H1 (cell line): ENCODE measurements around the gene EXD3. TPM values are rescaled to one million over a fixed set of nuclear protein-coding genes. Genes with fewer than 3 reads are reported as not detected.

Experiments
- CREB1 ChIP-seq: IDR thresholded peaks from 2 replicates; pipeline ENCODE4 v1.6.1; 2012; ENCODE audit warnings: inconsistent platforms
- EZH2 ChIP-seq: fragments of 200-600 bp; sonication (generic); IDR thresholded peaks from 2 replicates; pipeline ENCODE4 v1.7.1; 2012; ENCODE audit warnings: low read depth, mild to moderate bottlenecking, moderate library complexity, low read length, inconsistent platforms; ENCODE audit not compliant: severe bottlenecking
- FOSL1 ChIP-seq: IDR thresholded peaks from 2 replicates; pipeline ENCODE4 v1.6.1; 2011; ENCODE audit warnings: mild to moderate bottlenecking, low read depth, low read length, moderate library complexity; ENCODE audit not compliant: insufficient read depth
- KDM5A ChIP-seq: fragments of 200-600 bp; IDR thresholded peaks from 2 replicates; pipeline ENCODE4 v1.7.1; 2012; ENCODE audit warnings: mild to moderate bottlenecking, low read length, inconsistent platforms, mixed read lengths
- MAFK ChIP-seq: IDR thresholded peaks from 2 replicates; pipeline ENCODE4 v1.6.1; 2012; ENCODE audit warnings: low read depth, mild to moderate bottlenecking, improper control_type of control experiment, low read length
- SIX5 ChIP-seq: IDR thresholded peaks from 2 replicates; pipeline ENCODE4 v1.6.1; 2011; ENCODE audit warnings: mild to moderate bottlenecking, low read depth, low read length
- ZNF274 ChIP-seq: IDR thresholded peaks from 2 replicates; pipeline ENCODE4 v1.7.0; 2012; ENCODE audit warnings: low read length, borderline replicate concordance; ENCODE audit errors: extremely low read depth
- polyA plus RNA-seq, 7 experiments: library from polyadenylated mRNA; depleted of rRNA in 3 of 7; stranded (reverse) in 5 of 7; unstranded in 2 of 7; fragments of >200 nt in 5 of 7; fragments of 200-250 nt in 2 of 7; gene quantifications; 1 replicate in 5 of 7; 2 replicates in 1 of 7; 4 replicates in 1 of 7; pipeline versions ENCODE4 v1.2.1 to v1.2.3, GENCODE V29; 2011 to 2013; ENCODE audit warnings: missing spikeins in 2 of 7, mixed read lengths in 2 of 7
- total RNA-seq: library from RNA; stranded (reverse); fragmentation: NEBNext Ultra II Directional; extraction: Animal tissue kit (Norgen Biotek cat#: 25700); gene quantifications from 2 replicates; pipeline ENCODE4 v1.2.1, GENCODE V29; 2021
- TF ChIP-seq, protein P1 (sequence below): fragments of 300-600 bp; sonication (generic); IDR thresholded peaks from 2 replicates; pipeline ENCODE4 v1.7.1; 2012; ENCODE audit warnings: low read length, moderate library complexity, mild to moderate bottlenecking, inconsistent platforms; ENCODE audit not compliant: insufficient replicate concordance
- TF ChIP-seq, protein P2 (sequence below): IDR thresholded peaks from 2 replicates; pipeline ENCODE4 v1.6.1; 2012; ENCODE audit warnings: low read length, inconsistent platforms

EXD3 gene
- total and polyA plus RNA-seq, 2 of the 8 experiments (the other 6 are each of a cell fraction or from before 2014, with no cell fraction given): 7.2 to 9.4 TPM

DNA sequence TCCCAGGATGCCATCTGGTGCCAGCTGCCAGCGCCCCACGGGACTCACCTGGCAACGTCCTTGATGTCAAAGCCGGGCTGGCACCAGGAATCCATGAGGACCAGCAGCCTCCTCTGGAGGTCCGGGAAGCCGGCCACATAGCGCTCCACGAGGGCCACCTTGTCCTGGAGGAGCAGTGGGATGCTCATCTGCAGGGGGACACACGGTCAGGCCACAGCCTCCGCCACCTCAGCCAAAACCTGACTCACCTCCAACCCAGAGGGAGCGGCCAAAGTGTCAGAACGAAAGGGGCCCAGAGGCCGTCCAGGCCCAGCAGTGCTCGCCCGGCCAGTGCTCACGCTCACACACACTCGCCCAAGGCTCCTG, 56.5 kb downstream of the EXD3 start (continued):
- TF ChIP-seq, protein P1, sequence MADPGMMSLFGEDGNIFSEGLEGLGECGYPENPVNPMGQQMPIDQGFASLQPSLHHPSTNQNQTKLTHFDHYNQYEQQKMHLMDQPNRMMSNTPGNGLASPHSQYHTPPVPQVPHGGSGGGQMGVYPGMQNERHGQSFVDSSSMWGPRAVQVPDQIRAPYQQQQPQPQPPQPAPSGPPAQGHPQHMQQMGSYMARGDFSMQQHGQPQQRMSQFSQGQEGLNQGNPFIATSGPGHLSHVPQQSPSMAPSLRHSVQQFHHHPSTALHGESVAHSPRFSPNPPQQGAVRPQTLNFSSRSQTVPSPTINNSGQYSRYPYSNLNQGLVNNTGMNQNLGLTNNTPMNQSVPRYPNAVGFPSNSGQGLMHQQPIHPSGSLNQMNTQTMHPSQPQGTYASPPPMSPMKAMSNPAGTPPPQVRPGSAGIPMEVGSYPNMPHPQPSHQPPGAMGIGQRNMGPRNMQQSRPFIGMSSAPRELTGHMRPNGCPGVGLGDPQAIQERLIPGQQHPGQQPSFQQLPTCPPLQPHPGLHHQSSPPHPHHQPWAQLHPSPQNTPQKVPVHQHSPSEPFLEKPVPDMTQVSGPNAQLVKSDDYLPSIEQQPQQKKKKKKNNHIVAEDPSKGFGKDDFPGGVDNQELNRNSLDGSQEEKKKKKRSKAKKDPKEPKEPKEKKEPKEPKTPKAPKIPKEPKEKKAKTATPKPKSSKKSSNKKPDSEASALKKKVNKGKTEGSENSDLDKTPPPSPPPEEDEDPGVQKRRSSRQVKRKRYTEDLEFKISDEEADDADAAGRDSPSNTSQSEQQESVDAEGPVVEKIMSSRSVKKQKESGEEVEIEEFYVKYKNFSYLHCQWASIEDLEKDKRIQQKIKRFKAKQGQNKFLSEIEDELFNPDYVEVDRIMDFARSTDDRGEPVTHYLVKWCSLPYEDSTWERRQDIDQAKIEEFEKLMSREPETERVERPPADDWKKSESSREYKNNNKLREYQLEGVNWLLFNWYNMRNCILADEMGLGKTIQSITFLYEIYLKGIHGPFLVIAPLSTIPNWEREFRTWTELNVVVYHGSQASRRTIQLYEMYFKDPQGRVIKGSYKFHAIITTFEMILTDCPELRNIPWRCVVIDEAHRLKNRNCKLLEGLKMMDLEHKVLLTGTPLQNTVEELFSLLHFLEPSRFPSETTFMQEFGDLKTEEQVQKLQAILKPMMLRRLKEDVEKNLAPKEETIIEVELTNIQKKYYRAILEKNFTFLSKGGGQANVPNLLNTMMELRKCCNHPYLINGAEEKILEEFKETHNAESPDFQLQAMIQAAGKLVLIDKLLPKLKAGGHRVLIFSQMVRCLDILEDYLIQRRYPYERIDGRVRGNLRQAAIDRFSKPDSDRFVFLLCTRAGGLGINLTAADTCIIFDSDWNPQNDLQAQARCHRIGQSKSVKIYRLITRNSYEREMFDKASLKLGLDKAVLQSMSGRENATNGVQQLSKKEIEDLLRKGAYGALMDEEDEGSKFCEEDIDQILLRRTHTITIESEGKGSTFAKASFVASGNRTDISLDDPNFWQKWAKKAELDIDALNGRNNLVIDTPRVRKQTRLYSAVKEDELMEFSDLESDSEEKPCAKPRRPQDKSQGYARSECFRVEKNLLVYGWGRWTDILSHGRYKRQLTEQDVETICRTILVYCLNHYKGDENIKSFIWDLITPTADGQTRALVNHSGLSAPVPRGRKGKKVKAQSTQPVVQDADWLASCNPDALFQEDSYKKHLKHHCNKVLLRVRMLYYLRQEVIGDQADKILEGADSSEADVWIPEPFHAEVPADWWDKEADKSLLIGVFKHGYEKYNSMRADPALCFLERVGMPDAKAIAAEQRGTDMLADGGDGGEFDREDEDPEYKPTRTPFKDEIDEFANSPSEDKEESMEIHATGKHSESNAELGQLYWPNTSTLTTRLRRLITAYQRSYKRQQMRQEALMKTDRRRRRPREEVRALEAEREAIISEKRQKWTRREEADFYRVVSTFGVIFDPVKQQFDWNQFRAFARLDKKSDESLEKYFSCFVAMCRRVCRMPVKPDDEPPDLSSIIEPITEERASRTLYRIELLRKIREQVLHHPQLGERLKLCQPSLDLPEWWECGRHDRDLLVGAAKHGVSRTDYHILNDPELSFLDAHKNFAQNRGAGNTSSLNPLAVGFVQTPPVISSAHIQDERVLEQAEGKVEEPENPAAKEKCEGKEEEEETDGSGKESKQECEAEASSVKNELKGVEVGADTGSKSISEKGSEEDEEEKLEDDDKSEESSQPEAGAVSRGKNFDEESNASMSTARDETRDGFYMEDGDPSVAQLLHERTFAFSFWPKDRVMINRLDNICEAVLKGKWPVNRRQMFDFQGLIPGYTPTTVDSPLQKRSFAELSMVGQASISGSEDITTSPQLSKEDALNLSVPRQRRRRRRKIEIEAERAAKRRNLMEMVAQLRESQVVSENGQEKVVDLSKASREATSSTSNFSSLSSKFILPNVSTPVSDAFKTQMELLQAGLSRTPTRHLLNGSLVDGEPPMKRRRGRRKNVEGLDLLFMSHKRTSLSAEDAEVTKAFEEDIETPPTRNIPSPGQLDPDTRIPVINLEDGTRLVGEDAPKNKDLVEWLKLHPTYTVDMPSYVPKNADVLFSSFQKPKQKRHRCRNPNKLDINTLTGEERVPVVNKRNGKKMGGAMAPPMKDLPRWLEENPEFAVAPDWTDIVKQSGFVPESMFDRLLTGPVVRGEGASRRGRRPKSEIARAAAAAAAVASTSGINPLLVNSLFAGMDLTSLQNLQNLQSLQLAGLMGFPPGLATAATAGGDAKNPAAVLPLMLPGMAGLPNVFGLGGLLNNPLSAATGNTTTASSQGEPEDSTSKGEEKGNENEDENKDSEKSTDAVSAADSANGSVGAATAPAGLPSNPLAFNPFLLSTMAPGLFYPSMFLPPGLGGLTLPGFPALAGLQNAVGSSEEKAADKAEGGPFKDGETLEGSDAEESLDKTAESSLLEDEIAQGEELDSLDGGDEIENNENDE: no peak
- no peak for TF ChIP-seq EZH2
- no peak for TF ChIP-seq ZNF274
- TF ChIP-seq, protein P2, sequence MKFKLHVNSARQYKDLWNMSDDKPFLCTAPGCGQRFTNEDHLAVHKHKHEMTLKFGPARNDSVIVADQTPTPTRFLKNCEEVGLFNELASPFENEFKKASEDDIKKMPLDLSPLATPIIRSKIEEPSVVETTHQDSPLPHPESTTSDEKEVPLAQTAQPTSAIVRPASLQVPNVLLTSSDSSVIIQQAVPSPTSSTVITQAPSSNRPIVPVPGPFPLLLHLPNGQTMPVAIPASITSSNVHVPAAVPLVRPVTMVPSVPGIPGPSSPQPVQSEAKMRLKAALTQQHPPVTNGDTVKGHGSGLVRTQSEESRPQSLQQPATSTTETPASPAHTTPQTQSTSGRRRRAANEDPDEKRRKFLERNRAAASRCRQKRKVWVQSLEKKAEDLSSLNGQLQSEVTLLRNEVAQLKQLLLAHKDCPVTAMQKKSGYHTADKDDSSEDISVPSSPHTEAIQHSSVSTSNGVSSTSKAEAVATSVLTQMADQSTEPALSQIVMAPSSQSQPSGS: no peak
- TF ChIP-seq CREB1: no peak
- TF ChIP-seq MAFK: no peak
- TF ChIP-seq KDM5A: no peak
- no peak for TF ChIP-seq SIX5
- no peak for TF ChIP-seq FOSL1
